Stomach (tissue), 4 donors: Measurements from ENCODE around the gene ZNF605.
"Not testable (repeated sequence)": the region's sequence is repeated elsewhere in the genome, so short reads cannot be mapped to it uniquely, and the experiment has no call there.

Experiments used
- POLR2A ChIP-seq, 4 donors: fragments of 450-650 bp; IDR thresholded peaks; one replicate each; pipeline ENCODE4 v1.6.1; 2016; ENCODE audit warnings: antibody characterized with exemption in 4 of 4, control low read depth in 2 of 4, mild to moderate bottlenecking in 1 of 4, moderate library complexity in 1 of 4
- TF ChIP-seq, protein P1 (sequence below), 7 experiments: fragments of 450-650 bp in 4 of 7; fragments of 200-600 bp in 3 of 7; sonication (generic) in 3 of 7; IDR thresholded peaks; one replicate each; pipeline ENCODE4 v1.5.1; 2016 to 2019; ENCODE audit warnings: antibody characterized with exemption in 7 of 7, control low read depth in 2 of 7, mild to moderate bottlenecking in 1 of 7

GRCh38 chr12:132907789-132908144 lies 48.3 kb downstream of the ZNF605 start:
- TF ChIP-seq, protein P1, sequence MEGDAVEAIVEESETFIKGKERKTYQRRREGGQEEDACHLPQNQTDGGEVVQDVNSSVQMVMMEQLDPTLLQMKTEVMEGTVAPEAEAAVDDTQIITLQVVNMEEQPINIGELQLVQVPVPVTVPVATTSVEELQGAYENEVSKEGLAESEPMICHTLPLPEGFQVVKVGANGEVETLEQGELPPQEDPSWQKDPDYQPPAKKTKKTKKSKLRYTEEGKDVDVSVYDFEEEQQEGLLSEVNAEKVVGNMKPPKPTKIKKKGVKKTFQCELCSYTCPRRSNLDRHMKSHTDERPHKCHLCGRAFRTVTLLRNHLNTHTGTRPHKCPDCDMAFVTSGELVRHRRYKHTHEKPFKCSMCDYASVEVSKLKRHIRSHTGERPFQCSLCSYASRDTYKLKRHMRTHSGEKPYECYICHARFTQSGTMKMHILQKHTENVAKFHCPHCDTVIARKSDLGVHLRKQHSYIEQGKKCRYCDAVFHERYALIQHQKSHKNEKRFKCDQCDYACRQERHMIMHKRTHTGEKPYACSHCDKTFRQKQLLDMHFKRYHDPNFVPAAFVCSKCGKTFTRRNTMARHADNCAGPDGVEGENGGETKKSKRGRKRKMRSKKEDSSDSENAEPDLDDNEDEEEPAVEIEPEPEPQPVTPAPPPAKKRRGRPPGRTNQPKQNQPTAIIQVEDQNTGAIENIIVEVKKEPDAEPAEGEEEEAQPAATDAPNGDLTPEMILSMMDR (IDR thresholded peaks at IDR 0.05): not testable (repeated sequence)
- not testable (repeated sequence) for TF ChIP-seq POLR2A (IDR thresholded peaks at IDR 0.05)
